Stimulated activated CD4-positive, alpha-beta T cell treated with anti-CD3 and anti-CD28 coated beads, Interleukin-15, amount 100 ng/mL, for 24 hours (primary cell): ENCODE measurements around the gene ABCG1.
"Not testable (repeated sequence)": the region's sequence is repeated elsewhere in the genome, so short reads cannot be mapped to it uniquely, and the experiment has no call there.

Experiments
- DNase-seq: peaks from one replicate; pipeline ENCODE4 v3.0.0-alpha.2; 2020

ABCG1 gene

GRCh38 chr21:42292563-42293142, 73.7 kb downstream of the ABCG1 start:
- DNase-seq = not testable (repeated sequence)

- no peak for DNase-seq
These were observed 74.8 kb downstream of the ABCG1 start for GRCh38 chr21:42293649-42294272.

- DNase-seq = no peak
These were observed 75.4 kb downstream of the ABCG1 start for GRCh38 chr21:42294273-42294880.

GRCh38 chr21:42295845-42296244, 76.9 kb downstream of the ABCG1 start:
- DNase-seq = no peak

GRCh38 chr21:42296501-42296900, 77.6 kb downstream of the ABCG1 start:
- no peak for DNase-seq

- DNase-seq = no peak
These were observed 78.4 kb downstream of the ABCG1 start for GRCh38 chr21:42297377-42297776.

GRCh38 chr21:42298237-42298636, 79.3 kb downstream of the ABCG1 start:
- no peak for DNase-seq

GRCh38 chr21:42298657-42299056, 79.7 kb downstream of the ABCG1 start:
- DNase-seq = no peak

GRCh38 chr21:42299324-42300044, 80.5 kb downstream of the ABCG1 start:
- peak; percentile 44 for DNase-seq

- no peak for DNase-seq
These were observed 81.2 kb downstream of the ABCG1 start for GRCh38 chr21:42300045-42300583.

GRCh38 chr21:42300956-42301355, 82.0 kb downstream of the ABCG1 start:
- DNase-seq = no peak

- no peak for DNase-seq
These were observed 82.6 kb downstream of the ABCG1 start for GRCh38 chr21:42301371-42302075.

GRCh38 chr21:42302076-42302650, 83.2 kb downstream of the ABCG1 start:
- DNase-seq = no peak

- no peak for DNase-seq
These were observed 83.9 kb downstream of the ABCG1 start for GRCh38 chr21:42302794-42303193.

- no peak for DNase-seq
These were observed 84.5 kb downstream of the ABCG1 start for GRCh38 chr21:42303443-42303842.

- no peak for DNase-seq
These were observed 85.9 kb downstream of the ABCG1 start for GRCh38 chr21:42304556-42305454.

GRCh38 chr21:42305707-42306147, 86.8 kb downstream of the ABCG1 start:
- no peak for DNase-seq

- no peak for DNase-seq
These were observed 87.6 kb downstream of the ABCG1 start for GRCh38 chr21:42306366-42307035.

- DNase-seq = no peak
These were observed 88.2 kb downstream of the ABCG1 start for GRCh38 chr21:42307106-42307505.

- DNase-seq = no peak
These were observed 89.4 kb downstream of the ABCG1 start for GRCh38 chr21:42308161-42308913.
